Measurements from ENCODE around the gene TXNL1. TPM values are rescaled to one million over a fixed set of nuclear protein-coding genes. Genes with fewer than 3 reads are reported as not detected.

The TXNL1 gene
- 27.3 and 36.2 TPM in 2 replicates for total RNA-seq

DNA sequence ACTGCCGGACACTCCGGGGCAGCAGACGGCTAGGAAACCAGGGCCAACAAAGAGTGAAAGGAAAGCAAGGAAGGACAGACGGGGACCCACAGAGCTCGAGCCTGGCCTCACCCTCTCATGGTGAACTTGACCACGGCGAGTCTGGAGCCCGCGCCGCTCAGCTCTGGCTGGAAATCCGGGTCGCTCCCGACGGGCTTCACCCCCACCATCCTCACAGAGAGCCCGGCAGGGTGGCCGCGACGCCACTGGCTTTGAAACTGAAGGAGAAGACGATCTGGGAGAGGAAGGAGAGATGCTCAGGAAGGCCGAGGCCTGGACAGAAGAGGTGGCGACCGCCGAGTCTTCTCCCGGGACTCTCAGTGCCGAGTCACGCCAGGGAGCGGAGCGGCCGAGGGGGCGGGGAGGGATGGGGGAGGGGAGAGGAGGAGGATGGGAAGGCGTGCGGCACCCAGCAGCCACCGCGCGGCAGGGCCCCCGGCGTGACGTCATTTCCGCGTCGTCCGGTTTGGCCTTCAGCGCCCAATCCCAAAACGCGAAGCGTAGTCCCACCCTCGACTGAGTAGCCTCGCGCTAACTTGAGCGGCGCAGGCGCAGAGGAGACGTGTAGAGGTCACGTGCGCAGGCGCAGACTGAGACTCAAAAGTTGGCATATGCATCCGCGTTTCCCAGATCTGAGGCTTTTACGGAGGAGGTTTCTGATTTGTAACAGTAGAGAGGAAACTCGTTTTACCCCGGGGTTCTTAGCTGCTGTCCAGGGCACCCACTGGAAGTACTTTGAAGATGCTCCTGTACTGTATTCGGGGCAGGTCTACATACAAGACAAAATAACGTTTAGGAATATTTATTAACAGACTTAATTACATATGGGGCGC, at the start of gene TXNL1:
Gene TXNL1 (minus strand): TSS at position 361 of the 872 bp plus-strand sequence. CDS start 152 bp downstream, at position 209.

DNA sequence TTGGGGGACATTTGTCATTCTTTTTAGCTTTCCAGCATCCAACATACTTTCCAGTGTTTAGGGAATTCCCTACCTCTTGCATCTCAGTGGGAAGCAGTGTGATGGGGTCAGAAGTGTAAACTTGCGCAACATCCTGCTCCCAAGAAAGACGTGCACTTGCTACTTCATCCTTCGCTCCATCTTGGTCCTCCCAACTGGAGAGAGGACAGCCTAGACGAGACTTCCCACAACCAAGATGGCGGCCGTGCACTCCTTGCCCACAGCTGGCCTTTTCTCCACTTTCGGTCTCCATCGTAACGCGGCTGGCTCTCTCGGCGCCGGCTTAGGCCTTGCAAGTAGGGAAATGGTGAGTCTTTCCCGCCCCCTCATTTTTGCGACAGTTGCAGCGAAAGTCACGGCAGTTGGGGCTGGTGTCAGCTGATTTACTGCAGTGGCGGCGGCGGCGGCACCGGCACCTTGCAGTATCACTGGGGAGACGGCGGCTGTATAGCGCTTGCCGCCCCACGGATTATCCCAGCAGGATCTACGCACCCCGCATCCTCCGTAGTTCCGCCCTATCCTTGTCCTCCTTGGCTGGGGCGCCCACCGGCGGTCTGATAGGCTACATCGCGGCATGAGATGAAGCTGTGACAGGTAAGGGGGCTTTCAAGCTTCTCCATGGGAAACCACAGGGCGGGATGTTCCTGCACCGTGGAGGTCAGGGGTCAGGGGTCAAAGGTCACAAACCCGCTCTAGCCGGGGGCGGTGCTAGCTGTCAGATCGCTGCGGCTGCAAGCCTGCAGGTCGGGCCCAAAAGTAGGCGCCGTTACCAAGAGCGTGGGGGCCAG, 12.8 kb upstream of the TXNL1 start, which contains the start of gene WDR7:
Gene WDR7 (plus strand): TSS at position 416 of the 827 bp plus-strand sequence. CDS start 21,157 bp downstream, outside the sequence.

Other genes starting within 250 kb of the TXNL1 start
- 17.0 and 25.8 TPM in 2 replicates for gene WDR7, start 12.8 kb upstream of the TXNL1 start, total RNA-seq